ENCODE data around the gene TEAD2. TPM values are rescaled to one million over a fixed set of nuclear protein-coding genes. Genes with fewer than 3 reads are reported as not detected.
A peak's percentile ranks its signal among the peaks of the same experiment; 100 is the strongest.

TEAD2 gene
- total and polyA plus RNA-seq, 3 experiments from 2014 or later: not detected

DNA sequence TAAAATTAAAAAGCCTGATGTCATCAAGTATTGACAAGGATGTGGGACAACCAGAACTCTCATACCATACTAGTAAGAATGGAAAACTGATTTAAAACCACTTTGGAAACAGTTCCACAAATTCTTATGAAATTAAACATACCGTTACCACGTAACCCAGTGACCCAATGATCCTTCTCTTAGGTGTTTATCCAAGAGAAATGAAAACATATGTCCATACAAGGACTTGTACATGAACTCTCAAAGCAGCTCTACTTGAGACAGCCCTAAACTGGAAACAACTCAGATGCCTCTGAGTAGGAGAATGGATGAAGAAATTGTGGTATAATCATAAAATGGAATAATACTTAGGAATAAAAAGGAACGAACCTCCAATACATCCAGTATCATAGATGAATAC, 64.8 kb downstream of the TEAD2 start:
- no peak overlapping the region for H3K4me3 Mint-ChIP-seq
- CTCF ChIA-PET: interaction anchor here (1.6 kb wide), 1 partner anchor 20 kb away, joined by 3 read pairs; no protein-coding TSS in a partner anchor
- POLR2A ChIA-PET: no interaction called here

GRCh38 chr19:49295208-49295880, 66.9 kb downstream of the TEAD2 start:
- H3K4me3 Mint-ChIP-seq: no peak overlapping the region
- Histone ChIP-seq H3K4me1 (ENCODE audit: insufficient read depth, low read length) (no peaks in the 10 kb centered on the region), H3K4me3 (ENCODE audit: low read length) (no peak overlapping the region), H3K36me3 (ENCODE audit: insufficient read depth, low read length) (no peaks in the 10 kb centered on the region), H3K27ac (ENCODE audit: low read depth, low read length) (no peak overlapping the region), H3K9me3 (ENCODE audit: low read length) (no peaks in the 10 kb centered on the region), H3K27me3 (ENCODE audit: insufficient read depth, low read length, poor library complexity, severe bottlenecking) (no peaks in the 10 kb centered on the region)
- no peaks in the 10 kb centered on the region for H3K27me3 Mint-ChIP-seq
- no peak overlapping the region for H3K27ac Mint-ChIP-seq
- no peaks in the 10 kb centered on the region for H3K9me3 Mint-ChIP-seq
- H3K36me3 Mint-ChIP-seq: peaks cover 0 to 2% (median 0%) of the 10 kb centered on the region in 3 donors
- ChIA-PET CTCF (interaction anchor here (1.6 kb wide), 1 partner anchor 22 kb away, joined by 3 read pairs; no protein-coding TSS in a partner anchor), POLR2A (no interaction called here)
- DNase-seq: no peak
- H3K4me1 Mint-ChIP-seq: peaks cover 1 to 2% (median 2%) of the 10 kb centered on the region in 3 donors

More for the DNA sequence above, 64.8 kb downstream of the TEAD2 start:
- Histone ChIP-seq H3K27ac (ENCODE audit: low read depth, low read length) (no peak overlapping the region), H3K4me3 (ENCODE audit: low read length) (no peak overlapping the region), H3K36me3 (ENCODE audit: insufficient read depth, low read length) (no peaks in the 10 kb centered on the region), H3K9me3 (ENCODE audit: low read length) (no peaks in the 10 kb centered on the region), H3K27me3 (ENCODE audit: insufficient read depth, low read length, poor library complexity, severe bottlenecking) (no peaks in the 10 kb centered on the region), H3K4me1 (ENCODE audit: insufficient read depth, low read length) (no peaks in the 10 kb centered on the region)
- Mint-ChIP-seq H3K27ac (peak overlapping the region in 1 of 8 donors; percentile 26), H3K9me3 (no peaks in the 10 kb centered on the region), H3K27me3 (no peaks in the 10 kb centered on the region), H3K4me1 (peaks cover 7 to 9% (median 7%) of the 10 kb centered on the region in 3 donors), H3K36me3 (peaks cover 0 to 3% (median under 1%) of the 10 kb centered on the region in 3 donors)
- no peak for DNase-seq

DNA sequence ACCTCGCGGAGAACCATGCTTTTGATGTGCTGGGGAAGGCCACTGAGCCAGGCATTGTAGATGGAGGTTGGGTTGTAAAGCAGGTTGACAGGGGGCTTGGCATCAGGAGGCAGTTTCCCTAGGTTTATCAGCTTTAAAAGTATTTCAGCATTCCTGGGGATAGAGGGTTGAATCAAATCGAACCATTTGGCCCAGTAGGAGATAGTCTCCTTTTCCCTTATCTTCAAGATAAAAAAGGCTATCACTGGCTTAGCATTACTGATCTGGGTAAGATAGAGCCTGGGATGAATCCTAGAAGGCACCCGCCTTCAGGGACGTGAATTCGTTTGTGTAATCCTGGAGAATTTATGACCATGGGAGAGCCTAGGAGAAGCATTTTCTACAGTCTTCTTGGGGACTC, 67.8 kb downstream of the TEAD2 start:
- H3K27me3 Mint-ChIP-seq: no peaks in the 10 kb centered on the region
- peaks cover 0 to 2% (median 0%) of the 10 kb centered on the region in 3 donors for H3K36me3 Mint-ChIP-seq
- Histone ChIP-seq H3K4me1 (ENCODE audit: insufficient read depth, low read length) (no peaks in the 10 kb centered on the region), H3K9me3 (ENCODE audit: low read length) (no peaks in the 10 kb centered on the region), H3K27ac (ENCODE audit: low read depth, low read length) (no peak overlapping the region), H3K27me3 (ENCODE audit: insufficient read depth, low read length, poor library complexity, severe bottlenecking) (no peaks in the 10 kb centered on the region), H3K36me3 (ENCODE audit: insufficient read depth, low read length) (no peaks in the 10 kb centered on the region), H3K4me3 (ENCODE audit: low read length) (no peak overlapping the region)
- no peak overlapping the region for H3K27ac Mint-ChIP-seq
- no peak for DNase-seq
- H3K4me1 Mint-ChIP-seq: no peaks in the 10 kb centered on the region
- H3K4me3 Mint-ChIP-seq: no peak overlapping the region
- ChIA-PET POLR2A (no interaction called here), CTCF (no interaction called here)
- no peaks in the 10 kb centered on the region for H3K9me3 Mint-ChIP-seq

Other genes starting within 250 kb of the TEAD2 start
- 1 to 10 TPM; 4.0 to 5.1 TPM for gene LIN7B, start 248.0 kb downstream of the TEAD2 start, total RNA-seq
- gene LIN7B, start 248.0 kb downstream of the TEAD2 start, polyA plus RNA-seq: 8.1 TPM
- 1 to 10 TPM; 1.4 to 2.5 TPM for gene C19orf73, start 243.3 kb downstream of the TEAD2 start, total RNA-seq
- gene C19orf73, start 243.3 kb downstream of the TEAD2 start, polyA plus RNA-seq: 3.1 TPM
- gene PPFIA3, start 242.9 kb downstream of the TEAD2 start, total RNA-seq: 1 to 10 TPM; 3.2 to 3.3 TPM
- 0.56 TPM for gene PPFIA3, start 242.9 kb downstream of the TEAD2 start, polyA plus RNA-seq
- not detected for gene HRC, start 207.0 kb downstream of the TEAD2 start, total RNA-seq
- not detected for gene HRC, start 207.0 kb downstream of the TEAD2 start, polyA plus RNA-seq
- not detected for gene TRPM4, start 204.6 kb downstream of the TEAD2 start, total RNA-seq
- not detected for gene TRPM4, start 204.6 kb downstream of the TEAD2 start, polyA plus RNA-seq
- 1 to 10 TPM; 1.1 to 1.2 TPM for gene SLC6A16, start 37.2 kb downstream of the TEAD2 start, total RNA-seq
- gene SLC6A16, start 37.2 kb downstream of the TEAD2 start, polyA plus RNA-seq: 1.7 TPM
- 100 to 1,000 TPM; 116 to 127 TPM for gene CD37, start 27.0 kb downstream of the TEAD2 start, total RNA-seq
- gene CD37, start 27.0 kb downstream of the TEAD2 start, polyA plus RNA-seq: 188 TPM
- not detected for gene DKKL1, start 1.5 kb upstream of the TEAD2 start, total RNA-seq
- gene DKKL1, start 1.5 kb upstream of the TEAD2 start, polyA plus RNA-seq: not detected
- under 1 TPM in 1 of 2 experiments, not detected in 1; 0.31 TPM for gene KASH5, start 25.8 kb upstream of the TEAD2 start, total RNA-seq
- gene KASH5, start 25.8 kb upstream of the TEAD2 start, polyA plus RNA-seq: not detected
- not detected for gene PTH2, start 61.0 kb upstream of the TEAD2 start, total RNA-seq
- gene PTH2, start 61.0 kb upstream of the TEAD2 start, polyA plus RNA-seq: not detected
- gene GFY, start 63.0 kb upstream of the TEAD2 start, total RNA-seq: not detected
- gene GFY, start 63.0 kb upstream of the TEAD2 start, polyA plus RNA-seq: not detected
- under 1 TPM; 0.07 to 0.09 TPM for gene SLC17A7, start 79.1 kb upstream of the TEAD2 start, total RNA-seq
- gene SLC17A7, start 79.1 kb upstream of the TEAD2 start, polyA plus RNA-seq: not detected
- gene PIH1D1, start 89.4 kb upstream of the TEAD2 start, total RNA-seq: 100 to 1,000 TPM; 132 to 138 TPM
- gene PIH1D1, start 89.4 kb upstream of the TEAD2 start, polyA plus RNA-seq: 81.8 TPM
- gene ALDH16A1, start 90.8 kb upstream of the TEAD2 start, total RNA-seq: 10 to 100 TPM; 46.7 to 51.8 TPM
- 32.5 TPM for gene ALDH16A1, start 90.8 kb upstream of the TEAD2 start, polyA plus RNA-seq
- gene FLT3LG, start 111.8 kb upstream of the TEAD2 start, total RNA-seq: 10 to 100 TPM; 63.9 to 71.5 TPM
- 148 TPM for gene FLT3LG, start 111.8 kb upstream of the TEAD2 start, polyA plus RNA-seq
- gene RPL13A, start 125.2 kb upstream of the TEAD2 start, total RNA-seq: 1,000 to 10,000 TPM; 3,865 to 3,912 TPM
- gene RPL13A, start 125.2 kb upstream of the TEAD2 start, polyA plus RNA-seq: 2,679 TPM
- 1,000 to 10,000 TPM; 2,863 to 2,871 TPM for gene RPS11, start 134.0 kb upstream of the TEAD2 start, total RNA-seq
- 1,959 TPM for gene RPS11, start 134.0 kb upstream of the TEAD2 start, polyA plus RNA-seq
- gene FCGRT, start 150.2 kb upstream of the TEAD2 start, total RNA-seq: 10 to 100 TPM; 16.2 to 16.3 TPM
- gene FCGRT, start 150.2 kb upstream of the TEAD2 start, polyA plus RNA-seq: 52.4 TPM
- gene RCN3, start 165.6 kb upstream of the TEAD2 start, total RNA-seq: 1 to 10 TPM; 1.4 to 1.7 TPM
- 2.1 TPM for gene RCN3, start 165.6 kb upstream of the TEAD2 start, polyA plus RNA-seq
- gene NOSIP, start 218.1 kb upstream of the TEAD2 start, total RNA-seq: 10 to 100 TPM; 62.5 to 64.3 TPM
- gene NOSIP, start 218.1 kb upstream of the TEAD2 start, polyA plus RNA-seq: 414 TPM
- 1 to 10 TPM; 1.2 TPM for gene PRRG2, start 218.9 kb upstream of the TEAD2 start, total RNA-seq
- gene PRRG2, start 218.9 kb upstream of the TEAD2 start, polyA plus RNA-seq: 0.24 TPM
- 10 to 100 TPM; 25.9 to 27.5 TPM for gene PRR12, start 228.8 kb upstream of the TEAD2 start, total RNA-seq
- 0.81 TPM for gene PRR12, start 228.8 kb upstream of the TEAD2 start, polyA plus RNA-seq

Data from CD8-positive, alpha-beta memory T cell (primary cell).